GM18508 (cell line): ENCODE measurements around the gene FCHSD2.

Experiments used
- ATAC-seq: cut with Tn5 transposase; IDR thresholded peaks from one replicate; pipeline ENCODE4 v1.9.1; 2021; ENCODE audit warnings: moderate number of reproducible peaks; ENCODE audit not compliant: insufficient read depth, unreplicated experiment

The FCHSD2 gene

GRCh38 chr11:73019449-73019848, 122.7 kb downstream of the FCHSD2 start:
- ATAC-seq, result no peak

GRCh38 chr11:73018856-73019255, 123.3 kb downstream of the FCHSD2 start:
- no peak for ATAC-seq

GRCh38 chr11:73017024-73017751, 124.9 kb downstream of the FCHSD2 start:
- no peak for ATAC-seq

- ATAC-seq, result no peak
These were observed 129.1 kb downstream of the FCHSD2 start for GRCh38 chr11:73013021-73013420.

- ATAC-seq, result no peak
These were observed 129.8 kb downstream of the FCHSD2 start for GRCh38 chr11:73012121-73012863.

- no peak for ATAC-seq
These were observed 130.8 kb downstream of the FCHSD2 start for GRCh38 chr11:73011126-73011817.

GRCh38 chr11:73009972-73010371, 132.1 kb downstream of the FCHSD2 start:
- no peak for ATAC-seq

GRCh38 chr11:73004088-73004487, 138.0 kb downstream of the FCHSD2 start:
- ATAC-seq, result no peak

GRCh38 chr11:73003088-73003487, 139.0 kb downstream of the FCHSD2 start:
- no peak for ATAC-seq

- no peak for ATAC-seq
These were observed 139.9 kb downstream of the FCHSD2 start for GRCh38 chr11:73002214-73002613.

GRCh38 chr11:73001615-73002014, 140.5 kb downstream of the FCHSD2 start:
- no peak for ATAC-seq

GRCh38 chr11:72998676-72999075, 143.4 kb downstream of the FCHSD2 start:
- ATAC-seq, result no peak

GRCh38 chr11:72996959-72997358, 145.2 kb downstream of the FCHSD2 start:
- ATAC-seq, result no peak

GRCh38 chr11:72989727-72990126, 152.4 kb downstream of the FCHSD2 start:
- ATAC-seq, result no peak

GRCh38 chr11:72988821-72989220, 153.3 kb downstream of the FCHSD2 start:
- ATAC-seq, result no peak

GRCh38 chr11:72985645-72986044, 156.5 kb downstream of the FCHSD2 start:
- ATAC-seq, result no peak

GRCh38 chr11:72984453-72985077, 157.6 kb downstream of the FCHSD2 start:
- no peak for ATAC-seq

GRCh38 chr11:72983560-72983959, 158.6 kb downstream of the FCHSD2 start:
- no peak for ATAC-seq

- ATAC-seq, result no peak
These were observed 160.0 kb downstream of the FCHSD2 start for GRCh38 chr11:72981971-72982685.

- ATAC-seq, result no peak
These were observed 161.0 kb downstream of the FCHSD2 start for GRCh38 chr11:72981080-72981479.
